Thyroid gland (tissue), 4 donors: ENCODE data around the gene GP1BA.

Experiments
- CTCF ChIP-seq, 6 experiments: fragments of 200-600 bp in 3 of 6; fragments of 450-650 bp in 3 of 6; sonication (generic) in 3 of 6; IDR thresholded peaks; one replicate each; pipeline ENCODE4 v1.5.1; 2016 to 2019; ENCODE audit warnings: antibody characterized with exemption in 6 of 6, mild to moderate bottlenecking in 2 of 6, inconsistent platforms in 1 of 6, moderate library complexity in 1 of 6
- POLR2A ChIP-seq, 2 donors: fragments of 450-650 bp; IDR thresholded peaks; one replicate each; pipeline ENCODE4 v1.6.1; 2017; ENCODE audit warnings: antibody characterized with exemption in 2 of 2, mild to moderate bottlenecking in 2 of 2, moderate library complexity in 1 of 2

GRCh38 chr17:4945944-4946280 lies 13.8 kb downstream of the GP1BA start:
- TF ChIP-seq POLR2A (IDR thresholded peaks at IDR 0.05) (no peak), CTCF (IDR thresholded peaks at IDR 0.05) (no peak)
